Stimulated activated CD8-positive, alpha-beta memory T cell treated with anti-CD3 and anti-CD28 coated beads, Interleukin-12 subunit alpha, Interleukin-12 subunit beta, amount 100 ng/mL, for 24 hours (primary cell): ENCODE data around the gene ELFN1.

Experiments
- DNase-seq: peaks from one replicate; pipeline ENCODE4 v3.0.0-alpha.2; 2020; ENCODE audit errors: extremely low read depth

The ELFN1 gene

GRCh38 chr7:1663857-1664651 lies 6.0 kb upstream of the ELFN1 start:
- no peak for DNase-seq

GRCh38 chr7:1664711-1665548 lies 5.1 kb upstream of the ELFN1 start:
- DNase-seq = no peak

- no peak for DNase-seq
These were observed 4.3 kb upstream of the ELFN1 start for GRCh38 chr7:1665549-1666316.

- no peak for DNase-seq
These were observed 3.7 kb upstream of the ELFN1 start for GRCh38 chr7:1666317-1666822.

- no peak for DNase-seq
These were observed 3.1 kb upstream of the ELFN1 start for GRCh38 chr7:1666823-1667565.

- DNase-seq = no peak
These were observed 2.3 kb upstream of the ELFN1 start for GRCh38 chr7:1667566-1668395.

GRCh38 chr7:1668396-1669063 lies 1.5 kb upstream of the ELFN1 start:
- DNase-seq = no peak

- DNase-seq = no peak
These were observed 769 bp upstream of the ELFN1 start for GRCh38 chr7:1669064-1669951.

GRCh38 chr7:1670894-1671593 lies 967 bp downstream of the ELFN1 start:
- no peak for DNase-seq

GRCh38 chr7:1671594-1672451 lies 1.7 kb downstream of the ELFN1 start:
- DNase-seq = no peak

- no peak for DNase-seq
These were observed 2.9 kb downstream of the ELFN1 start for GRCh38 chr7:1672851-1673486.

- DNase-seq = no peak
These were observed 3.6 kb downstream of the ELFN1 start for GRCh38 chr7:1673581-1674118.

- no peak for DNase-seq
These were observed 4.3 kb downstream of the ELFN1 start for GRCh38 chr7:1674161-1675035.

- DNase-seq = no peak
These were observed 5.1 kb downstream of the ELFN1 start for GRCh38 chr7:1675036-1675671.
